DOHH2 (cell line): ENCODE measurements around the gene PRSS38.

Source experiments
- EZH2phosphoT487 ChIP-seq: fragments of 200-600 bp; sonication (generic); IDR thresholded peaks from 2 replicates; pipeline ENCODE4 v1.6.1; 2017; ENCODE audit warnings: borderline replicate concordance, mild to moderate bottlenecking, antibody characterized with exemption, low read length, moderate library complexity, mixed read lengths
- TF ChIP-seq, protein P1 (sequence below): fragments of 200-600 bp; sonication (generic); IDR thresholded peaks from one replicate; pipeline ENCODE4 v1.5.1; 2014; ENCODE audit warnings: antibody characterized with exemption, mild to moderate bottlenecking, low read depth, low read length; ENCODE audit not compliant: poor library complexity, severe bottlenecking

DNA sequence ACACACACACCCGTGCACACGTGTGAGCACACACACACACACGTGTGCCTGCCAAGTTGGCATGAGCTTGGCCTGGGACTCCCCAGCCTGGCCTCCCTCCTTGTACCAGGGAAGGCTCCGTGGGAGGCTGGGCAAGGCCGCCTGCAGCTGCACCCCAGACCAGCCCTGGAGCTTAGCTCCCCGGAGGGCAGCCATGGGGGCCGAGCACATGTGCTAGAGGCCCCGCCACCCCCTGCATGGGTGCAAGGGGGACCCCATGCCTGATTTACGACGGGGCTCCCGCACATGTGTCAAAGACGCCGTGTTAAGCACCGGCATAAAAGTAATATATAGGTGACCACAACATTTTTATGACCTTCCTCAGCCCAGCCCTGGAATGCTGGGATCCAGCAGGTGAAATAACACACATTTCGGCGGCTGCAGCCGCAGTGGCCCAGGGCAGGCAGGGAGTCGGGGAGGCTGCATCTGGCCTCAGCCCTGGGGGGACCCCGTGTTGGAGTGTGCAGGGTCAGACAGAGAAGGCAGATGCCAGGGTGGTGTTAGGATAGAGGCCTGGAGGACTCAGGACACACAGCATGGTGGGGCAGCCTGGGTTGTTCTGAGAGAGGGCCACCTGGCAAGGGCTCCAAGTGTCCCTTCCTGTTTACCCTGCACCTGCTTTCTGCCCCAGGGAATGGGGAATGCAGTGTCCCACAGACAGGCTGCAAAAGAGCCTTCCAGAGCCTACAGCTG is 75.9 kb downstream of the PRSS38 start:
- no peak for TF ChIP-seq EZH2phosphoT487
- TF ChIP-seq, protein P1, sequence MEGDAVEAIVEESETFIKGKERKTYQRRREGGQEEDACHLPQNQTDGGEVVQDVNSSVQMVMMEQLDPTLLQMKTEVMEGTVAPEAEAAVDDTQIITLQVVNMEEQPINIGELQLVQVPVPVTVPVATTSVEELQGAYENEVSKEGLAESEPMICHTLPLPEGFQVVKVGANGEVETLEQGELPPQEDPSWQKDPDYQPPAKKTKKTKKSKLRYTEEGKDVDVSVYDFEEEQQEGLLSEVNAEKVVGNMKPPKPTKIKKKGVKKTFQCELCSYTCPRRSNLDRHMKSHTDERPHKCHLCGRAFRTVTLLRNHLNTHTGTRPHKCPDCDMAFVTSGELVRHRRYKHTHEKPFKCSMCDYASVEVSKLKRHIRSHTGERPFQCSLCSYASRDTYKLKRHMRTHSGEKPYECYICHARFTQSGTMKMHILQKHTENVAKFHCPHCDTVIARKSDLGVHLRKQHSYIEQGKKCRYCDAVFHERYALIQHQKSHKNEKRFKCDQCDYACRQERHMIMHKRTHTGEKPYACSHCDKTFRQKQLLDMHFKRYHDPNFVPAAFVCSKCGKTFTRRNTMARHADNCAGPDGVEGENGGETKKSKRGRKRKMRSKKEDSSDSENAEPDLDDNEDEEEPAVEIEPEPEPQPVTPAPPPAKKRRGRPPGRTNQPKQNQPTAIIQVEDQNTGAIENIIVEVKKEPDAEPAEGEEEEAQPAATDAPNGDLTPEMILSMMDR: no peak
